Measurements from ENCODE around the gene FPGS. TPM values are rescaled to one million over a fixed set of nuclear protein-coding genes. Genes with fewer than 3 reads are reported as not detected.

The FPGS gene
- total and polyA plus RNA-seq, 2 donors (not counting 1 experiment from before 2014, with no cell fraction given) = 103 to 136 TPM

DNA sequence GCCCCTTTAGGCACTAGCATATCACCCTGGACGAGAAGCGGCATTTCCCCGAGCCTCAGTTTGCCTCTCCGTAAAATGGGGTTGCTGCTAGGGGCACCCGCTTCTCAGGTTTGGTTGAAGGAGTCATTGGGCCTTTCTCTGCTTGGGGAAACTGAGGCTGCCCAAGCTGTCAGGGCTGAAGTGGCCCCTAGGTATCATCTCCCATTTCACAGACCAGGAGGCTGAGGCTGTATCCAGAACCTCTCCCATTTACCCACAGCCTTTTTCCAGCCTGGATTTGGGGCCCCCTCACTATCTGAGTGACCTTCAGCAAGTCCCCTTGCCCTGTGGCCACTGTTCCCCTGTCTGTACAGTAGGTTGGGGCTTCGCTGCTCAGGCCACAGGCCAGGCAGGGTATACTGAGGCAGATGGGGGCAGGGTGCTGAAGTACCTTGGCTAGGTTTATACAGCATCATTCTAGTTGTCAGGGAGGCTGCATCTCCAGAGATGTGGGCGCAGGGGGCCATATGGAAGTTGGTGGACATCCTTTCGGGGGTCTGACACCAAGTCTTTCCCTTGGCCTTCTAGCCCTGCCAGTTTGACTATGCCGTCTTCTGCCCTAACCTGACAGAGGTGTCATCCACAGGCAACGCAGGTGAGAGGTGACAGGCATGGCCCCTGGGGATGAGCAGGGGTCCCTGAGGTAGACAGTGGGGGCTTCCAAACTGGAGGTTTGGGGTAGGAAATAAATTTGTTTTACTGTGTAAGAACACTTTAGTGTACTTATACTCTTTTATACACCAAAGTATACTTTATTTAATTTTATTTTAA, 7.9 kb downstream of the FPGS start:
- Histone ChIP-seq H3K4me1 (ENCODE audit: control insufficient read depth in 2 of 2, insufficient read depth in 2 of 2, low read length in 2 of 2) (no peaks in the 10 kb centered on the region), H3K9ac (ENCODE audit: low read length) (no peak overlapping the region), H3K4me3 (ENCODE audit: control extremely low read depth in 1 of 5, extremely low read depth in 1 of 5, insufficient read depth in 1 of 5, low read depth in 2 of 5, low read length in 4 of 5) (no peak overlapping the region), H3K9me3 (ENCODE audit: control extremely low read depth in 1 of 3, control insufficient read depth in 2 of 3, insufficient read depth in 1 of 3, low read length in 2 of 3) (no peaks in the 10 kb centered on the region), H3K36me3 (replicated peaks in 1 of 2; ENCODE audit: control extremely low read depth in 1 of 2, control insufficient read depth in 1 of 2, extremely low read depth in 1 of 2, insufficient read depth in 2 of 2, low read length in 1 of 2) (peaks cover 0 to 71% of the 10 kb centered on the region in 2 experiments), H3K79me2 (ENCODE audit: control insufficient read depth, insufficient read depth, low read length) (peaks cover 21% of the 10 kb centered on the region), H2AFZ (ENCODE audit: insufficient read depth, low read depth, low read length, poor library complexity, severe bottlenecking) (no peak overlapping the region), H3K27me3 (replicated peaks in 1 of 4; ENCODE audit: control extremely low read depth in 1 of 4, control insufficient read depth in 3 of 4, insufficient read depth in 4 of 4, low read length in 3 of 4) (no peaks in the 10 kb centered on the region), H3K4me2 (replicated peaks; ENCODE audit: low read depth, low read length, poor library complexity, severe bottlenecking) (no peak overlapping the region), H3K27ac (ENCODE audit: low read length in 2 of 2) (no peak overlapping the region), H4K20me1 (ENCODE audit: control insufficient read depth, insufficient read depth, low read length, poor library complexity, severe bottlenecking) (no peaks in the 10 kb centered on the region)
- TF ChIP-seq EZH2 (IDR thresholded peaks at IDR 0.05; ENCODE audit: borderline replicate concordance, insufficient read depth, low read depth, low read length, poor library complexity, severe bottlenecking) = no peak
- TF ChIP-seq, protein P1, sequence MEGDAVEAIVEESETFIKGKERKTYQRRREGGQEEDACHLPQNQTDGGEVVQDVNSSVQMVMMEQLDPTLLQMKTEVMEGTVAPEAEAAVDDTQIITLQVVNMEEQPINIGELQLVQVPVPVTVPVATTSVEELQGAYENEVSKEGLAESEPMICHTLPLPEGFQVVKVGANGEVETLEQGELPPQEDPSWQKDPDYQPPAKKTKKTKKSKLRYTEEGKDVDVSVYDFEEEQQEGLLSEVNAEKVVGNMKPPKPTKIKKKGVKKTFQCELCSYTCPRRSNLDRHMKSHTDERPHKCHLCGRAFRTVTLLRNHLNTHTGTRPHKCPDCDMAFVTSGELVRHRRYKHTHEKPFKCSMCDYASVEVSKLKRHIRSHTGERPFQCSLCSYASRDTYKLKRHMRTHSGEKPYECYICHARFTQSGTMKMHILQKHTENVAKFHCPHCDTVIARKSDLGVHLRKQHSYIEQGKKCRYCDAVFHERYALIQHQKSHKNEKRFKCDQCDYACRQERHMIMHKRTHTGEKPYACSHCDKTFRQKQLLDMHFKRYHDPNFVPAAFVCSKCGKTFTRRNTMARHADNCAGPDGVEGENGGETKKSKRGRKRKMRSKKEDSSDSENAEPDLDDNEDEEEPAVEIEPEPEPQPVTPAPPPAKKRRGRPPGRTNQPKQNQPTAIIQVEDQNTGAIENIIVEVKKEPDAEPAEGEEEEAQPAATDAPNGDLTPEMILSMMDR (IDR thresholded peaks at IDR 0.05) = no peak
- H3K4me3 Mint-ChIP-seq = no peak overlapping the region
- no peak overlapping the region for H3K27ac Mint-ChIP-seq
- CTCF ChIA-PET = no interaction called here
- no peaks in the 10 kb centered on the region for H3K27me3 Mint-ChIP-seq
- no peaks in the 10 kb centered on the region for H3K9me3 Mint-ChIP-seq (ENCODE audit: insufficient read depth)
- ATAC-seq (ENCODE audit: low read depth) (no peak), DNase-seq (no peak)
- H3K4me1 Mint-ChIP-seq = peaks cover 2% of the 10 kb centered on the region
- intact Hi-C loops (cut with micrococcal nuclease) = no loop called here
- POLR2A ChIA-PET = no interaction called here
- WGBS (ENCODE audit: insufficient coverage) = 92% methylated on average over 7 of the region's 10 CpGs

DNA sequence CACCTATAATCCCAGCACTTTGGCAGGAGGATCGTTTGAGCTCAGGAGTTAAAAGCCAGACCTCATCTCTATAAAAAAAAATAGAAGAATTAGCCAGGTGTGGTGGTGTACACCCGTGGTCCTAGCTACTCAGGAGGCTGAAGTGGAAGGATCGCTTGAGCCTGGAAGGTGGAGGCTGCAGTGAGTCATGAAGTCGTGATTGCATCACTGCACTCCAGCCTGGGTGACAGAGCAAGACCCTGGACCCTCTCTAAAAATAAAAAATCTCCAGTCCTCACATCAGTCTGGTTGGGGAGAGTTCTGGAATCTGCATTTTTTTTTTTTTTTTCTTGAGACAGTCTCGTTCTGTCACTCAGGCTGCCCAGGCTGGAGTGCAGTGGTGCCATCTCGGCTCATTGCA, 9.3 kb downstream of the FPGS start:
- POLR2A ChIA-PET = no interaction called here
- Histone ChIP-seq H4K20me1 (ENCODE audit: control insufficient read depth, insufficient read depth, low read length, poor library complexity, severe bottlenecking) (no peaks in the 10 kb centered on the region), H3K36me3 (replicated peaks in 1 of 2; ENCODE audit: control extremely low read depth in 1 of 2, control insufficient read depth in 1 of 2, extremely low read depth in 1 of 2, insufficient read depth in 2 of 2, low read length in 1 of 2) (peaks cover 0 to 62% of the 10 kb centered on the region in 2 experiments), H3K79me2 (ENCODE audit: control insufficient read depth, insufficient read depth, low read length) (peaks cover 10% of the 10 kb centered on the region), H3K4me3 (ENCODE audit: control extremely low read depth in 1 of 5, extremely low read depth in 1 of 5, insufficient read depth in 1 of 5, low read depth in 2 of 5, low read length in 4 of 5) (no peak overlapping the region), H3K9me3 (ENCODE audit: control extremely low read depth in 1 of 3, control insufficient read depth in 2 of 3, insufficient read depth in 1 of 3, low read length in 2 of 3) (no peaks in the 10 kb centered on the region), H3K9ac (ENCODE audit: low read length) (no peak overlapping the region), H3K4me2 (replicated peaks; ENCODE audit: low read depth, low read length, poor library complexity, severe bottlenecking) (no peak overlapping the region), H3K27ac (ENCODE audit: low read length in 2 of 2) (no peak overlapping the region), H3K4me1 (ENCODE audit: control insufficient read depth in 2 of 2, insufficient read depth in 2 of 2, low read length in 2 of 2) (no peaks in the 10 kb centered on the region), H2AFZ (ENCODE audit: insufficient read depth, low read depth, low read length, poor library complexity, severe bottlenecking) (no peak overlapping the region), H3K27me3 (replicated peaks in 1 of 4; ENCODE audit: control extremely low read depth in 1 of 4, control insufficient read depth in 3 of 4, insufficient read depth in 4 of 4, low read length in 3 of 4) (no peaks in the 10 kb centered on the region)
- Mint-ChIP-seq H3K27ac (no peak overlapping the region), H3K9me3 (ENCODE audit: insufficient read depth) (no peaks in the 10 kb centered on the region), H3K4me1 (no peaks in the 10 kb centered on the region), H3K4me3 (no peak overlapping the region), H3K27me3 (no peaks in the 10 kb centered on the region)
- TF ChIP-seq EZH2 (IDR thresholded peaks at IDR 0.05; ENCODE audit: borderline replicate concordance, insufficient read depth, low read depth, low read length, poor library complexity, severe bottlenecking) = no peak
- TF ChIP-seq, protein P1 (IDR thresholded peaks at IDR 0.05) = no peak
- ATAC-seq (ENCODE audit: low read depth) (no peak), DNase-seq (no peak)
- 94% methylated on average over 3 of the region's 6 CpGs for WGBS (ENCODE audit: insufficient coverage)
- CTCF ChIA-PET = interaction anchor here (1.4 kb wide), 1 partner anchor 58 kb away, joined by 5 read pairs; no protein-coding TSS in a partner anchor
- intact Hi-C loops (cut with micrococcal nuclease) = no loop called here

Data from B cell (primary cell).